GM12875 (cell line): Measurements from ENCODE around the gene SLC2A14.
"Not testable (repeated sequence)": the region's sequence is repeated elsewhere in the genome, so short reads cannot be mapped to it uniquely, and the experiment has no call there.

ENCODE experiments used
- H3K4me3 ChIP-seq: one replicate; pipeline ENCODE4 v1.5.1; 2011; ENCODE audit warnings: low read depth, low read length, control low read depth
- CTCF ChIP-seq: IDR thresholded peaks from 2 replicates; pipeline ENCODE4 v1.5.1; 2011; ENCODE audit warnings: low read depth, mild to moderate bottlenecking, control low read depth, inconsistent platforms, low read length, moderate library complexity, borderline replicate concordance; ENCODE audit not compliant: insufficient read depth

Gene SLC2A14

GRCh38 chr12:7837366-7837765 lies 35.3 kb downstream of the SLC2A14 start:
- no peak overlapping the region for H3K4me3 ChIP-seq

GRCh38 chr12:7835766-7836165 lies 36.9 kb downstream of the SLC2A14 start:
- no peak overlapping the region for H3K4me3 ChIP-seq
- TF ChIP-seq CTCF, result no peak

More at GRCh38 chr12:7837366-7837765, 35.3 kb downstream of the SLC2A14 start:
- no peak for TF ChIP-seq CTCF

GRCh38 chr12:7835116-7835515 lies 37.6 kb downstream of the SLC2A14 start:
- no peak overlapping the region for H3K4me3 ChIP-seq
- no peak for TF ChIP-seq CTCF

- no peak for TF ChIP-seq CTCF
Observed at GRCh38 chr12:7834701-7835100, 38.0 kb downstream of the SLC2A14 start.

GRCh38 chr12:7833831-7834230 lies 38.9 kb downstream of the SLC2A14 start:
- TF ChIP-seq CTCF, result no peak
- no peak overlapping the region for H3K4me3 ChIP-seq

More at GRCh38 chr12:7834701-7835100, 38.0 kb downstream of the SLC2A14 start:
- no peak overlapping the region for H3K4me3 ChIP-seq

- not testable (repeated sequence) for H3K4me3 ChIP-seq
Observed at GRCh38 chr12:7833201-7833600, 39.5 kb downstream of the SLC2A14 start.

GRCh38 chr12:7832059-7832696 lies 40.5 kb downstream of the SLC2A14 start:
- peak; percentile 43; the same call in 1 of the 2 replicates for TF ChIP-seq CTCF
- H3K4me3 ChIP-seq, result no peak overlapping the region

- H3K4me3 ChIP-seq, result not testable (repeated sequence)
Observed at GRCh38 chr12:7829737-7830136, 43.0 kb downstream of the SLC2A14 start.

GRCh38 chr12:7825754-7826153 lies 47.0 kb downstream of the SLC2A14 start:
- H3K4me3 ChIP-seq, result not testable (repeated sequence)
